Calu3 (cell line): ENCODE results near the gene CMIP. TPM values are rescaled to one million over a fixed set of nuclear protein-coding genes. Genes with fewer than 3 reads are reported as not detected.

Experiments used
- BruUV-seq: library from RNA; stranded (reverse); fragments of 400-500 nt; replicated peaks from 2 replicates; lab custom pipeline; 2021; lab: Mats Ljungman, UMichigan
- CTCF ChIA-PET: fragments of 300-600 bp; sonication (Branson Sonifier 250); formaldehyde crosslinking; loops from one replicate; lab custom pipeline; 2022; ENCODE audit warnings: antibody characterized with exemption; lab: Charles Lee
- DNase-seq: peaks from one replicate; pipeline ENCODE4 v3.0.0; 2022
- H3K27ac Mint-ChIP-seq: one replicate; pipeline ENCODE4 v1.8.0; 2022; ENCODE audit warnings: mixed read lengths; ENCODE audit not compliant: unreplicated experiment
- H3K27me3 Mint-ChIP-seq: one replicate; pipeline ENCODE4 v1.8.0; 2022; ENCODE audit warnings: mixed read lengths; ENCODE audit not compliant: unreplicated experiment
- H3K36me3 Mint-ChIP-seq: one replicate; pipeline ENCODE4 v1.8.0; 2022; ENCODE audit warnings: mild to moderate bottlenecking, moderate library complexity, mixed read lengths; ENCODE audit not compliant: insufficient read depth, unreplicated experiment
- H3K4me1 Mint-ChIP-seq: one replicate; pipeline ENCODE4 v1.8.0; 2022; ENCODE audit warnings: mild to moderate bottlenecking, low read depth, mixed read lengths; ENCODE audit not compliant: unreplicated experiment
- H3K4me3 Mint-ChIP-seq: one replicate; pipeline ENCODE4 v1.8.0; 2022; ENCODE audit warnings: mild to moderate bottlenecking, low read depth, moderate library complexity, mixed read lengths; ENCODE audit not compliant: unreplicated experiment
- H3K9me3 Mint-ChIP-seq: one replicate; pipeline ENCODE4 v1.8.0; 2022; ENCODE audit warnings: low read depth, mixed read lengths; ENCODE audit not compliant: unreplicated experiment
- CTCF ChIP-seq: fragments of 200-600 bp; IDR thresholded peaks from one replicate; pipeline ENCODE4 v1.8.0; 2022; ENCODE audit warnings: antibody characterized with exemption; ENCODE audit not compliant: unreplicated experiment
- intact Hi-C: fragments of 100-400 bp; cut with micrococcal nuclease; formaldehyde crosslinking; loops from one replicate; pipeline ENCODE4 v1.10.0; 2022; ENCODE audit not compliant: unreplicated experiment
- total RNA-seq: library from RNA; stranded (reverse); gene quantifications from 2 replicates; pipeline ENCODE4 v1.2.3, GENCODE V29; 2022

Gene CMIP
- total RNA-seq, 1 experiment from 2014 or later = 82.7 TPM

- no peak for TF ChIP-seq CTCF
- CTCF ChIA-PET = no interaction called here
- Mint-ChIP-seq H3K4me1 (peaks cover 30% of the 10 kb centered on the region), H3K27me3 (no peaks in the 10 kb centered on the region), H3K27ac (no peak overlapping the region), H3K36me3 (peaks cover 22% of the 10 kb centered on the region), H3K4me3 (no peak overlapping the region), H3K9me3 (no peaks in the 10 kb centered on the region)
- intact Hi-C loops = no loop called here
- DNase-seq = no peak
- no TSS peak for BruUV-seq
Measured at GRCh38 chr16:81715358-81716196, 271.0 kb downstream of the CMIP start.

GRCh38 chr16:81716478-81717225 lies 272.0 kb downstream of the CMIP start:
- no peak overlapping the region for H3K4me3 Mint-ChIP-seq
- no peaks in the 10 kb centered on the region for H3K27me3 Mint-ChIP-seq
- no peak for DNase-seq
- H3K27ac Mint-ChIP-seq = no peak overlapping the region
- CTCF ChIA-PET = no interaction called here
- intact Hi-C loops = no loop called here
- no peak for TF ChIP-seq CTCF
- BruUV-seq = no TSS peak
- no peaks in the 10 kb centered on the region for H3K9me3 Mint-ChIP-seq
- peaks cover 11% of the 10 kb centered on the region for H3K36me3 Mint-ChIP-seq
- H3K4me1 Mint-ChIP-seq = peaks cover 19% of the 10 kb centered on the region

GRCh38 chr16:81717662-81718189 lies 273.1 kb downstream of the CMIP start:
- no peak for DNase-seq
- Mint-ChIP-seq H3K27me3 (no peaks in the 10 kb centered on the region), H3K9me3 (no peaks in the 10 kb centered on the region), H3K4me3 (no peak overlapping the region), H3K4me1 (peaks cover 16% of the 10 kb centered on the region), H3K36me3 (peaks cover 7% of the 10 kb centered on the region), H3K27ac (no peak overlapping the region)
- intact Hi-C loops = no loop called here
- BruUV-seq = no TSS peak
- TF ChIP-seq CTCF = no peak
- CTCF ChIA-PET = no interaction called here

GRCh38 chr16:81718637-81719036 lies 274.0 kb downstream of the CMIP start:
- intact Hi-C loops = no loop called here
- no peaks in the 10 kb centered on the region for H3K27me3 Mint-ChIP-seq
- H3K27ac Mint-ChIP-seq = no peak overlapping the region
- H3K4me1 Mint-ChIP-seq = peaks cover 16% of the 10 kb centered on the region
- CTCF ChIA-PET = interaction anchor here (1.2 kb wide), 1 partner anchor 11 kb away, joined by 3 read pairs; no protein-coding TSS in a partner anchor
- no peak for TF ChIP-seq CTCF
- no peak overlapping the region for H3K4me3 Mint-ChIP-seq
- H3K36me3 Mint-ChIP-seq = peaks cover 3% of the 10 kb centered on the region
- BruUV-seq = no TSS peak
- no peak for DNase-seq
- no peaks in the 10 kb centered on the region for H3K9me3 Mint-ChIP-seq
